OCI-LY1 (cell line): ENCODE data around the gene PDE2A.

ENCODE experiments used
- H2AFZ ChIP-seq: fragments of 200-600 bp; sonication (generic), shearing (Covaris generic); 2 replicates; pipeline ENCODE4 v1.6.0; 2014; ENCODE audit warnings: antibody characterized with exemption, mild to moderate bottlenecking, low read length
- H3F3A ChIP-seq: fragments of 200-600 bp; sonication (generic), shearing (Covaris generic); 2 replicates; pipeline ENCODE4 v1.6.0; 2014; ENCODE audit warnings: mild to moderate bottlenecking, antibody characterized with exemption, low read length, moderate library complexity; ENCODE audit not compliant: insufficient read depth
- H3K27ac ChIP-seq: fragments of 200-600 bp; sonication (generic); 2 replicates; pipeline ENCODE4 v1.5.1; 2014; ENCODE audit warnings: low read length, mixed run types, mild to moderate bottlenecking, low read depth; ENCODE audit not compliant: poor library complexity, severe bottlenecking
- H3K27me3 ChIP-seq: fragments of 200-600 bp; sonication (generic); 2 replicates; pipeline ENCODE4 v1.6.0; 2014; ENCODE audit warnings: antibody characterized with exemption, mild to moderate bottlenecking, low read length, moderate library complexity; ENCODE audit not compliant: insufficient read depth
- H3K36me3 ChIP-seq: fragments of 200-600 bp; sonication (generic); 2 replicates; pipeline ENCODE4 v1.6.1; 2014; ENCODE audit warnings: mild to moderate bottlenecking, antibody characterized with exemption, low read length, moderate library complexity, mixed read lengths; ENCODE audit not compliant: insufficient read depth
- H3K4me1 ChIP-seq: fragments of 200-600 bp; sonication (generic); 2 replicates; pipeline ENCODE4 v1.5.1; 2014; ENCODE audit warnings: mild to moderate bottlenecking, low read length, moderate library complexity; ENCODE audit not compliant: insufficient read depth, severe bottlenecking
- H3K4me2 ChIP-seq: fragments of 200-600 bp; sonication (generic), shearing (Covaris generic); 2 replicates; pipeline ENCODE4 v1.6.1; 2014; ENCODE audit warnings: low read length
- H3K4me3 ChIP-seq: fragments of 200-600 bp; sonication (generic); 2 replicates; pipeline ENCODE4 v1.5.1; 2014; ENCODE audit warnings: low read length, low read depth, mild to moderate bottlenecking, mixed read lengths; ENCODE audit not compliant: poor library complexity, severe bottlenecking
- H3K79me2 ChIP-seq: fragments of 200-600 bp; shearing (Covaris generic); 2 replicates; pipeline ENCODE4 v1.6.1; 2016; ENCODE audit warnings: mixed run types, low read length, mixed read lengths; ENCODE audit not compliant: insufficient read depth
- H3K9ac ChIP-seq: fragments of 200-600 bp; sonication (generic), shearing (Covaris generic); 2 replicates; pipeline ENCODE4 v1.6.1; 2014; ENCODE audit warnings: mild to moderate bottlenecking, low read length, mixed read lengths
- H3K9me2 ChIP-seq: fragments of 200-600 bp; sonication (generic), shearing (Covaris generic); 2 replicates; pipeline ENCODE4 v1.6.1; 2014; ENCODE audit warnings: low read depth, mild to moderate bottlenecking, low read length, mixed read lengths
- H3K9me3 ChIP-seq: fragments of 200-600 bp; shearing (Covaris generic); 2 replicates; pipeline ENCODE4 v1.6.1; 2014; ENCODE audit warnings: low read length, mixed read lengths
- H4K20me1 ChIP-seq: fragments of 200-600 bp; sonication (generic), shearing (Covaris generic); 2 replicates; pipeline ENCODE4 v1.6.0; 2016; ENCODE audit warnings: mild to moderate bottlenecking, low read length; ENCODE audit not compliant: insufficient read depth
- EZH2 ChIP-seq: fragments of 200-600 bp; sonication (generic), shearing (Covaris generic); IDR thresholded peaks from 2 replicates; pipeline ENCODE4 v1.8.0; 2017; ENCODE audit warnings: borderline replicate concordance, mixed run types, mild to moderate bottlenecking, antibody characterized with exemption, low read length, moderate library complexity, mixed read lengths
- TF ChIP-seq, protein P1 (sequence below): fragments of 200-600 bp; sonication (generic), shearing (Covaris generic); IDR thresholded peaks from 2 replicates; pipeline ENCODE4 v1.5.1; 2017; ENCODE audit warnings: mild to moderate bottlenecking, antibody characterized with exemption, low read length, moderate library complexity, mixed read lengths

Gene PDE2A

DNA sequence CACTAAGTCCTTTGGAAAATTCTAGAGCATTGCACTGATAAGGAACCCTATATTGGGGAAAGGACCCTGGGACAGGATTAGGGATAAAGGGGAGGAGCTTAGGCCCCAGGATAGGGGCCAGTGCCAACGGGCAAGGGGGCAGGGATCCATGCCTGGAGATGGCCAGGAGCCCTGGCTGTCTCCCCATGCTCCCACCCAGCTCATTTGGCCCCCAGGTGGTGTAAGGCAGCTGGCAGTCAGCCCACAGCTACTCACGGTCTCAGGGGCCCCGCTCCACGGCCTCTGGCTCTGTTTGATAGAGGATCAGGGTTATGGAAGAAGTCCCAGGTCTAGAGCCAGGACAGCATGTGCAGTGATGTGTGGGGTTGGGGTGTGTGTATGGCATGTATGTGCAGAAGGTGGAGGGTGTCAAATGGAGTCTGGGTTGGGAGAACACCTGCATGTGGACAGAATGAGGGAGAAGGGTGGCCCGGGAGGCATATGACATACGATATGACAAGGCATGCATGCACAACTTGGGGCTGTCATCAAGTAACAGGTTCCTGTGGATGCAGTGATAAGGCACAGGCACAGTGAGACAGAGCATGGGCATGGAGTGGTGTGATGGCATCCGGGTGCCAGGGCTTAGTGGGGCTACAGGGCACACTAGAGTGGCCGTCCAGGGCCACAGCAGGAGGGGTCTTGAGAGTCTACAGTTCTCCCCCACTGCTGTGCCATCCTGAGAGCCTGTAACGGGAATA lies 18.4 kb upstream of the PDE2A start:
- Histone ChIP-seq H3K36me3 (peaks cover 75% of the 10 kb centered on the region), H3K9ac (no peak overlapping the region), H4K20me1 (no peaks in the 10 kb centered on the region), H3K9me3 (no peaks in the 10 kb centered on the region), H3K9me2 (no peaks in the 10 kb centered on the region), H3K4me1 (no peaks in the 10 kb centered on the region), H2AFZ (no peak overlapping the region), H3K4me3 (no peak overlapping the region), H3K4me2 (no peak overlapping the region), H3K27ac (no peak overlapping the region), H3K79me2 (no peaks in the 10 kb centered on the region), H3K27me3 (no peaks in the 10 kb centered on the region), H3F3A (no peaks in the 10 kb centered on the region)
- TF ChIP-seq, protein P1, sequence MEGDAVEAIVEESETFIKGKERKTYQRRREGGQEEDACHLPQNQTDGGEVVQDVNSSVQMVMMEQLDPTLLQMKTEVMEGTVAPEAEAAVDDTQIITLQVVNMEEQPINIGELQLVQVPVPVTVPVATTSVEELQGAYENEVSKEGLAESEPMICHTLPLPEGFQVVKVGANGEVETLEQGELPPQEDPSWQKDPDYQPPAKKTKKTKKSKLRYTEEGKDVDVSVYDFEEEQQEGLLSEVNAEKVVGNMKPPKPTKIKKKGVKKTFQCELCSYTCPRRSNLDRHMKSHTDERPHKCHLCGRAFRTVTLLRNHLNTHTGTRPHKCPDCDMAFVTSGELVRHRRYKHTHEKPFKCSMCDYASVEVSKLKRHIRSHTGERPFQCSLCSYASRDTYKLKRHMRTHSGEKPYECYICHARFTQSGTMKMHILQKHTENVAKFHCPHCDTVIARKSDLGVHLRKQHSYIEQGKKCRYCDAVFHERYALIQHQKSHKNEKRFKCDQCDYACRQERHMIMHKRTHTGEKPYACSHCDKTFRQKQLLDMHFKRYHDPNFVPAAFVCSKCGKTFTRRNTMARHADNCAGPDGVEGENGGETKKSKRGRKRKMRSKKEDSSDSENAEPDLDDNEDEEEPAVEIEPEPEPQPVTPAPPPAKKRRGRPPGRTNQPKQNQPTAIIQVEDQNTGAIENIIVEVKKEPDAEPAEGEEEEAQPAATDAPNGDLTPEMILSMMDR: no peak
- TF ChIP-seq EZH2: no peak

DNA sequence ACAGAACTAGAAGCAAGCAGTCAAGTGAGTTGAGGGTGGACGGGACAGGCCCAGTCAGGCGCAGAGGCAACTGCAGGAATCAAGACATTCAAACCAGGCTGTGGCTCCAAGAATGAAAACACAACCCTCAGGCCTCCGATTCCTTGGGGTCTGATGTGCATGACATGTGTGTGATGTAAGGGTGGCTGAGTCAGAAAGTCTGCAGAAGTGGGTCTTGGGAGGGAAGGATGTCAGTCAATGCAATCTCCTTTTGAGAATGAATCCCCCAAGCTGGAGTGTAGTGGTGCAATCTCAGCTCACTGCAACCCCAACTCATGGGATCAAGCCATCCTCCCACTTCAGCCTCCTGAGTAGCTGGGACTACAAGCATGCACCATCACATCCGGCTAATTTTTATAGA lies 15.9 kb upstream of the PDE2A start:
- Histone ChIP-seq H3K9me3 (no peaks in the 10 kb centered on the region), H3K4me3 (no peak overlapping the region)
- TF ChIP-seq, protein P1: no peak
- no peak for TF ChIP-seq EZH2

GRCh38 chr11:72688929-72689328 lies 14.7 kb upstream of the PDE2A start:
- Histone ChIP-seq H3K4me3 (no peak overlapping the region), H2AFZ (no peak overlapping the region), H3F3A (no peaks in the 10 kb centered on the region), H3K4me1 (no peaks in the 10 kb centered on the region), H3K9ac (no peak overlapping the region), H3K4me2 (no peak overlapping the region), H3K79me2 (no peaks in the 10 kb centered on the region), H4K20me1 (no peaks in the 10 kb centered on the region), H3K9me2 (no peaks in the 10 kb centered on the region), H3K36me3 (peaks cover 51% of the 10 kb centered on the region), H3K9me3 (no peaks in the 10 kb centered on the region), H3K27me3 (no peaks in the 10 kb centered on the region), H3K27ac (no peak overlapping the region)
- TF ChIP-seq, protein P1: no peak
- TF ChIP-seq EZH2: no peak

More for the DNA sequence above, 15.9 kb upstream of the PDE2A start:
- no peak overlapping the region for H3K9ac ChIP-seq
- no peaks in the 10 kb centered on the region for H3K9me2 ChIP-seq
- no peak overlapping the region for H3K4me2 ChIP-seq
- no peaks in the 10 kb centered on the region for H3K4me1 ChIP-seq
- no peak overlapping the region for H2AFZ ChIP-seq
- no peaks in the 10 kb centered on the region for H3K27me3 ChIP-seq
- no peaks in the 10 kb centered on the region for H3F3A ChIP-seq
- peaks cover 56% of the 10 kb centered on the region for H3K36me3 ChIP-seq
- H4K20me1 ChIP-seq: no peaks in the 10 kb centered on the region
- H3K27ac ChIP-seq: no peak overlapping the region
- H3K79me2 ChIP-seq: no peaks in the 10 kb centered on the region
